Measurements from ENCODE around the gene FMO3.

The FMO3 gene

DNA sequence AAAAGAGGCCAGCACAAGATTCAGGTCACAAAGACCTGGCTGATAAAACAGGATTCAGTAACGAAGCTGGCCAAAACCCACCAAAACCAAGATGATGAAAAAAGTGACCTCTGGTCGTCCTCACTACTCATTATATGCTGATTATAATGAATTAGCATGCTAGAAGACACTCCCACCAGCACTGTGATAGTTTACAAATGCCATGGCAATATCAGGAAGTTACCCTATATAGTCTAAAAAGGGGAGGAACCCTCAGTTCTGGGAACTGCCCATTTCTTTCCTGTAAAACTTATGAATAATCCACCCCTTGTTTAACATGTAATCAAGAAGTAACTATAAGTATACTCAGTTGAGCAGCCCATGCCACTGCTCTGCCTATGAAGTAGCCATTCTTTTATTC, 68.4 kb downstream of the FMO3 start:
- no peak for DNase-seq (ENCODE audit: low read depth)

DNA sequence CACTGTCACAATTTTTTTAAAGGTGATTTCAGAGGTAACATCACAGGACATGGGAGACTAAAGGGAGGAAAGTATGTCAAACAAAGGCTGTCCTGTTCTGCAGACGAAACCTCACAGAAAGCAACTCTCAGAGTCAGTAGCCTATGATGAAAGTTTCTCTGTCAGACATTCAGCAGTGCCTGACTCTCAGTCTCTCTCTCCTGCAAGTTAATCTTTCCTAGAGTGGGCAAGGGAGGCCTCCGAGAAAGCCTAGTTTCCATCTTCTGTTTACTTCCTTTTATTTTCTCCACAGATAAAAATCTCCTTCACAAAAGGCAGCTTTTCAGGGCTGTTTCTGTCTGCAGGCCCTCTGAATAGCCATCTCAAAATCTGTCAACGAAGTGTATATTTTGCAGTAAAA, 69.5 kb downstream of the FMO3 start:
- no peak for DNase-seq (ENCODE audit: low read depth)

DNA sequence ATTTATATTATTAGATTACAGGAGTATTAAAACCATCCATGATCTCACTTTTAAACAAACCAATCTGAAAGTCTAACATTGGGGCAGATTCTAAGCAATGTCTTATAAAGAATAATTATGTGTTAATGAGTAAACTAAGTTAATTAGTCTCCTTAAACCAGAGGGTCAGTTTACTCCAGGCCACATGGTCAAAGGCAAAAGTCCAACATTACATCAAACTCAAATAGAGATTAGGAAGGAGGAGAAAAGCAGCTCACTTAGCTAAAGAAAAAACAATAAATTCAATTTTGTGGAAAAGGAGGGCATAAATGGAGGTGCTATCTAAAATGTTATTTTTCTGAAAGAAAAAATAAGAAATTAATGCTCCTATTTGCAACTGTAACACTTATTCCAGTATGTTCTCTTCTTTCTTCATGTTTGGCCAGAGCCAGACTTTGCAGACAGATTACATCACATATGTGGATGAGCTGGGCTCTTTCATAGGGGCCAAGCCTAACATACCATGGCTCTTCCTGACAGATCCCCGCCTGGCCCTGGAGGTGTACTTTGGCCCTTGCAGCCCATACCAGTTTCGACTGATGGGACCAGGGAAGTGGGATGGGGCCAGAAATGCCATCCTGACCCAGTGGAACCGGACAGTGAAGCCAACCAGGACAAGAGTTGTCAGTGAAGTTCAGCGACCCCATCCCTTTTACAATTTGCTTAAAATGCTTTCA, 70.1 kb downstream of the FMO3 start:
- DNase-seq (ENCODE audit: low read depth), result no peak

DNA sequence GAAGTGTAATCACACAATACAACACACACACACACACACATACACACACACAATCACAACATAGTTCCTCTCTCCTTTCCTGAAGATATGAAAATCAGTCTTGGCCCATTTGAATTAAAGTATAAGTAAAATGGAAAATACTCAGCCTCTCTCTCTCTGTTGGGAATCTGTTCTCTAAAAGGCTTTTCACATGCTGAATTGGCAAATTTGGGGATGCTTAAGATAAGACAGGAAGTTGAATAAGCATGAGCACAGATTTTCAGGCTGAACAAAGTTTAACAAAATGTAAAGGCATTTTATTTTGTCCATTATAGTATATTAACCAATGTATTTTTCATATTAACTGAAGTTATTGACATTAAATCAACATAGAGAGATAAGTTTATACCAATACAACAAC, 70.7 kb downstream of the FMO3 start:
- DNase-seq (ENCODE audit: low read depth), result no peak

DNA sequence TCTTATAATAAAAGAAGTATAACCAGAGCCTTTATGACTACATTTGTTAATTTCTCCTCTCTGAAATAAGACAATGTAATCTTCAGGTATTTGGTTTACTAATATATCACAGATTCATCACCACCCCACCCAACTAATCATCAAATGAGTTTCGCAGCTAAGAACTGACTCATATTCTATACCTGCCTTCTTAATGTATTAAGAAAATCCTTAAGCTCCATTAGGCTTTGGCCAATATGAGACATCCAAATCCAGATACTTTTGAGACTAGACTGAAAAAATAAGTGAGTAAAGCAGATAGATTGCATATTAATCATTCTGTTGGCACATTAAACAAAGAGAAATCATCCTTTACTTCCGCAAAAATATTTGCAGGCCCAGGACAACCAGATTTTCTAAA, 75.7 kb downstream of the FMO3 start:
- DNase-seq (ENCODE audit: low read depth), result no peak
